Gastrocnemius medialis (tissue), 4 donors: ENCODE measurements around the gene EPO. TPM values are rescaled to one million over a fixed set of nuclear protein-coding genes. Genes with fewer than 3 reads are reported as not detected.

Experiments used
- ATAC-seq, 2 donors: fragments of 150-250 bp; one replicate each; pipeline ENCODE4 v1.9.1; 2016
- DNase-seq, 2 donors: peaks; one replicate each; pipeline ENCODE4 v3.0.0-alpha.2; 2019
- H3K27ac ChIP-seq, 4 donors: fragments of 200-600 bp; sonication (generic); 1 replicate in 1 of 4; 2 replicates in 3 of 4; pipeline ENCODE4 v1.5.1; 2016 to 2018; ENCODE audit warnings: mild to moderate bottlenecking in 2 of 4, moderate library complexity in 1 of 4
- H3K27me3 ChIP-seq, 3 donors: fragments of 200-600 bp; sonication (generic) in 2 of 3; 1 replicate in 1 of 3; 2 replicates in 2 of 3; pipeline versions ENCODE4 v1.5.1 to v1.6.0; 2016 to 2019; ENCODE audit warnings: mild to moderate bottlenecking in 1 of 3, moderate library complexity in 1 of 3
- H3K36me3 ChIP-seq, 2 donors: fragments of 200-600 bp; sonication (generic) in 1 of 2; one replicate each; pipeline ENCODE4 v1.5.1; 2017 to 2018
- H3K4me1 ChIP-seq, 2 donors: fragments of 200-600 bp; sonication (generic) in 1 of 2; one replicate each; pipeline ENCODE4 v1.5.1; 2016 to 2017; ENCODE audit warnings: mild to moderate bottlenecking in 2 of 2
- H3K4me3 ChIP-seq, 4 donors: fragments of 200-600 bp; sonication (generic) in 3 of 4; 1 replicate in 1 of 4; 2 replicates in 3 of 4; pipeline ENCODE4 v1.5.1; 2016 to 2019; ENCODE audit warnings: mild to moderate bottlenecking in 2 of 4
- H3K9me3 ChIP-seq, 3 donors: fragments of 200-600 bp; sonication (generic) in 2 of 3; 1 replicate in 1 of 3; 2 replicates in 2 of 3; pipeline ENCODE4 v1.5.1; 2016 to 2019
- CTCF ChIP-seq, 5 experiments: fragments of 450-650 bp in 3 of 5; fragments of 200-600 bp in 2 of 5; sonication (generic) in 2 of 5; IDR thresholded peaks in 4 of 5; conservative IDR thresholded peaks in 1 of 5; 1 replicate in 4 of 5; 2 replicates in 1 of 5; pipeline ENCODE4 v1.5.1; 2016 to 2019; ENCODE audit warnings: antibody characterized with exemption in 5 of 5, mild to moderate bottlenecking in 3 of 5, moderate library complexity in 3 of 5
- POLR2A ChIP-seq, 2 donors: fragments of 450-650 bp; IDR thresholded peaks; one replicate each; pipeline ENCODE4 v1.6.1; 2017; ENCODE audit warnings: antibody characterized with exemption in 2 of 2, mild to moderate bottlenecking in 2 of 2, moderate library complexity in 2 of 2
- in situ Hi-C, 4 donors: fragments of 200-750 bp; cut with MboI; loops; one replicate each; pipeline versions ENCODE4 v1.15.0 to v1.8.0; 2017; ENCODE audit warnings: low sequenced_read_pairs in 4 of 4
- intact Hi-C: fragments of 100-400 bp; cut with DNase I; formaldehyde crosslinking; loops from one replicate; pipeline ENCODE4 v1.15.1; 2023; ENCODE audit warnings: low total_unique reads
- total RNA-seq, 4 donors: library from RNA; depleted of rRNA; stranded (reverse); fragments of >200 nt; gene quantifications; one replicate each; pipeline versions ENCODE4 v1.1.0 to v1.2.3, GENCODE V29; 2016

EPO gene
- total RNA-seq, 4 donors from 2014 or later = not detected

GRCh38 chr7:100726996-100727761 is 6.9 kb downstream of the EPO start:
- Histone ChIP-seq H3K27ac (no peak overlapping the region), H3K9me3 (no peaks in the 10 kb centered on the region), H3K4me3 (no peak overlapping the region), H3K4me1 (no peaks in the 10 kb centered on the region), H3K27me3 (peaks cover 0 to 7% (median 4%) of the 10 kb centered on the region in 3 donors), H3K36me3 (no peaks in the 10 kb centered on the region)
- ATAC-seq = no peak
- no peak for TF ChIP-seq CTCF (IDR thresholded peaks at IDR 0.05 in 4 of 5, conservative IDR thresholded peaks at IDR 0.05 in 1 of 5)
- intact Hi-C loops = loop anchor here (5.0 kb wide), 1 partner anchor 260 kb away; no protein-coding TSS in a partner anchor
- DNase-seq = no peak
- in situ Hi-C loops = no loop called here

- no peak overlapping the region for H3K27ac ChIP-seq
- H3K36me3 ChIP-seq = no peaks in the 10 kb centered on the region
- H3K9me3 ChIP-seq = no peaks in the 10 kb centered on the region
- no peaks in the 10 kb centered on the region for H3K4me1 ChIP-seq
- ATAC-seq (no peak), DNase-seq (no peak)
- TF ChIP-seq CTCF (IDR thresholded peaks at IDR 0.05 in 4 of 5, conservative IDR thresholded peaks at IDR 0.05 in 1 of 5) = no peak
- no peak for TF ChIP-seq POLR2A (IDR thresholded peaks at IDR 0.05)
- in situ Hi-C loops (no loop called here), intact Hi-C loops (loop anchor here (5.0 kb wide), 1 partner anchor 261 kb away; no protein-coding TSS in a partner anchor)
- peaks cover 0 to 5% (median 4%) of the 10 kb centered on the region in 3 donors for H3K27me3 ChIP-seq
- H3K4me3 ChIP-seq = no peak overlapping the region
Measured at GRCh38 chr7:100728196-100728595, 7.9 kb downstream of the EPO start.

GRCh38 chr7:100730136-100730800 is 10.0 kb downstream of the EPO start:
- TF ChIP-seq CTCF (IDR thresholded peaks at IDR 0.05 in 4 of 5, conservative IDR thresholded peaks at IDR 0.05 in 1 of 5) (no peak), POLR2A (IDR thresholded peaks at IDR 0.05) (no peak)
- in situ Hi-C loops = no loop called here
- Histone ChIP-seq H3K4me1 (no peaks in the 10 kb centered on the region), H3K4me3 (no peak overlapping the region), H3K27me3 (peaks cover 0 to 5% (median 0%) of the 10 kb centered on the region in 3 donors), H3K36me3 (no peaks in the 10 kb centered on the region), H3K27ac (no peak overlapping the region), H3K9me3 (no peaks in the 10 kb centered on the region)
- intact Hi-C loops = no loop called here
- ATAC-seq = no peak
- no peak for DNase-seq

DNA sequence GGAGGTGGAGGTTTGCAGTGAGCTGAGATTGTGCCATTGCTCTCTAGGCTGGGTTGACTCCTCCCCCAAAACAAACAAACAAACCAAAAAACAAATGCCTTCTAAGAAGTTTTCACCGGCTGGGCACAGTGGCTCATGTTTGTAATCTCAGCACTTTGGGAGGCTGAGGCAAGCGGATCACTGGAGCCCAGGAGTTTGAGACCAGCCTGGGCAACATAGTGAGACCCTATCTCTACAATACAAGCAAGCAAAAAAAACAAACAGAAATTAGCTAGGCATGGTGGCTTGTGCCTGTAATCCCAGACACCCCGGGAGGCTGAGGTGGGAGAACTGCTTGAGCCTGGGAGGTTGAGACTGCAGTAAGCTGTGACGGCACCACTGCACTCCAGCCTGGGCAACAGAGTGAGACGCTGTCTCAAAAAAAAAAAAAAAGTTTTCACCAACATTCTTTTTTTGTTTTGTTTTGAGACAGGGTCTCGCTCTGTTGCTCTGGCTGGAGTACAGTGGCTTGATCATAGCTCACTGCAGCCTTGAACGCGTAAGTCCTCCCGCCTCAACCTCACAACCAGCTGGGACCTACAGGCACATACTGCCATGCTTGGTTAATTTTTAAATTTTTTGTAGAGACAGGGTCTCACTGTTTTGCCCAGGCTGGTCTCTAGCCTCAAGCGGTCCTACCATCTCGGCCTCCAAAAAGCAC is 11.8 kb downstream of the EPO start:
- in situ Hi-C loops = no loop called here
- no peaks in the 10 kb centered on the region for H3K4me1 ChIP-seq
- DNase-seq (no peak), ATAC-seq (no peak)
- H3K4me3 ChIP-seq = no peak overlapping the region
- H3K36me3 ChIP-seq = no peaks in the 10 kb centered on the region
- no peaks in the 10 kb centered on the region for H3K9me3 ChIP-seq
- peaks cover 0 to 5% (median 0%) of the 10 kb centered on the region in 3 donors for H3K27me3 ChIP-seq
- H3K27ac ChIP-seq = no peak overlapping the region
- intact Hi-C loops = no loop called here
- TF ChIP-seq POLR2A (IDR thresholded peaks at IDR 0.05) (no peak), CTCF (IDR thresholded peaks at IDR 0.05 in 4 of 5, conservative IDR thresholded peaks at IDR 0.05 in 1 of 5) (no peak)
